ENCODE results near the gene GPN1.

DNA sequence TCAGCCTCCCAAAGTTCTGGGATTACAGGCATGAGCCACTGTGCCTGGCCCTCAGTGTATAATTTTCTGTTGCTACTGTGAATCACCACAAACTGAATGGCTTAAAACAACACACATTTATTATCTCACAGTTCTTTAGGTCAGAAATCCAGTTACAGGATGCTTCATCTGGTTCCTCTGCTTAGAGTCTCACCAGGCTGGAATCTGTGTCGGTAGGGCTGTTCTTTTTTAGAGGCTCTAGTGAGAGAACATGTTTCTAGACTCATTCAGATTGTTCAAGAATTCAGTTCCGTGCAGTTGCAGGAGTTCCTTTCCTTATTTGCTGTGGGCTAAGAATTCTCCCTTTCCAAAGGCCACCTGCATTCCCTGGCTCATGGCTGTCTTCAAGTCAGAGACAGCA is 22.2 kb upstream of the GPN1 start:
- TF ChIP-seq EZH2phosphoT487 (IDR thresholded peaks at IDR 0.05; ENCODE audit: unreplicated experiment), result no peak
- TF ChIP-seq, protein P1, sequence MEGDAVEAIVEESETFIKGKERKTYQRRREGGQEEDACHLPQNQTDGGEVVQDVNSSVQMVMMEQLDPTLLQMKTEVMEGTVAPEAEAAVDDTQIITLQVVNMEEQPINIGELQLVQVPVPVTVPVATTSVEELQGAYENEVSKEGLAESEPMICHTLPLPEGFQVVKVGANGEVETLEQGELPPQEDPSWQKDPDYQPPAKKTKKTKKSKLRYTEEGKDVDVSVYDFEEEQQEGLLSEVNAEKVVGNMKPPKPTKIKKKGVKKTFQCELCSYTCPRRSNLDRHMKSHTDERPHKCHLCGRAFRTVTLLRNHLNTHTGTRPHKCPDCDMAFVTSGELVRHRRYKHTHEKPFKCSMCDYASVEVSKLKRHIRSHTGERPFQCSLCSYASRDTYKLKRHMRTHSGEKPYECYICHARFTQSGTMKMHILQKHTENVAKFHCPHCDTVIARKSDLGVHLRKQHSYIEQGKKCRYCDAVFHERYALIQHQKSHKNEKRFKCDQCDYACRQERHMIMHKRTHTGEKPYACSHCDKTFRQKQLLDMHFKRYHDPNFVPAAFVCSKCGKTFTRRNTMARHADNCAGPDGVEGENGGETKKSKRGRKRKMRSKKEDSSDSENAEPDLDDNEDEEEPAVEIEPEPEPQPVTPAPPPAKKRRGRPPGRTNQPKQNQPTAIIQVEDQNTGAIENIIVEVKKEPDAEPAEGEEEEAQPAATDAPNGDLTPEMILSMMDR (conservative IDR thresholded peaks at IDR 0.05; ENCODE audit: low read depth in 2 of 2), result no peak
- no peak for TF ChIP-seq EZH2 (IDR thresholded peaks at IDR 0.05; ENCODE audit: low read depth, unreplicated experiment)
- no peak for TF ChIP-seq JUNB (IDR thresholded peaks at IDR 0.05; ENCODE audit: unreplicated experiment)
- no peak for TF ChIP-seq ZNF114 (CRISPR knock-in tag; IDR thresholded peaks at IDR 0.05)
- no peak for TF ChIP-seq POLR2AphosphoS5 (IDR thresholded peaks at IDR 0.05; ENCODE audit: low read depth)

Measured in GM23338 (cell line).